ENCODE results near the gene ASB5.

ASB5 gene

DNA sequence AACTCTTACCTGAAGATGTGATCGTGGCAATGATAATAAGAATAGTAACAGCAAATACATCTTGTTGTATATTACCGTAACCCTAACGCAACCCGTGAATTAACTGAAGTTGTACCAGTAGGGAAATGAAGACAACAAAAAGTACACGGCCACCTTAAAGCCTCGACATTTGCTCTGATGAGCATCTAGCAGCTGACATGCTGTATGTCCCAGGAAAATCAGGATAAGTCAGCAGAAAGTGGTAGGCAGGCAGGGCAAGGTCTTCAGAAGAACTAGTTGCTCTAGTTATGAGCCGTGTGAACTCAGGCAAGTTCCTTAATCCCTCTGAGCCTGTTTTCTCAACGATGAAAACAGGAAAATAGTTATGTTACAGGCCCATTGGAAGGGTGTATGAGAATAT, 7.7 kb upstream of the ASB5 start:
- TF ChIP-seq ZFX (IDR thresholded peaks at IDR 0.05) = no peak
- TF ChIP-seq, protein P1, sequence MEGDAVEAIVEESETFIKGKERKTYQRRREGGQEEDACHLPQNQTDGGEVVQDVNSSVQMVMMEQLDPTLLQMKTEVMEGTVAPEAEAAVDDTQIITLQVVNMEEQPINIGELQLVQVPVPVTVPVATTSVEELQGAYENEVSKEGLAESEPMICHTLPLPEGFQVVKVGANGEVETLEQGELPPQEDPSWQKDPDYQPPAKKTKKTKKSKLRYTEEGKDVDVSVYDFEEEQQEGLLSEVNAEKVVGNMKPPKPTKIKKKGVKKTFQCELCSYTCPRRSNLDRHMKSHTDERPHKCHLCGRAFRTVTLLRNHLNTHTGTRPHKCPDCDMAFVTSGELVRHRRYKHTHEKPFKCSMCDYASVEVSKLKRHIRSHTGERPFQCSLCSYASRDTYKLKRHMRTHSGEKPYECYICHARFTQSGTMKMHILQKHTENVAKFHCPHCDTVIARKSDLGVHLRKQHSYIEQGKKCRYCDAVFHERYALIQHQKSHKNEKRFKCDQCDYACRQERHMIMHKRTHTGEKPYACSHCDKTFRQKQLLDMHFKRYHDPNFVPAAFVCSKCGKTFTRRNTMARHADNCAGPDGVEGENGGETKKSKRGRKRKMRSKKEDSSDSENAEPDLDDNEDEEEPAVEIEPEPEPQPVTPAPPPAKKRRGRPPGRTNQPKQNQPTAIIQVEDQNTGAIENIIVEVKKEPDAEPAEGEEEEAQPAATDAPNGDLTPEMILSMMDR (conservative IDR thresholded peaks at IDR 0.05) = no peak
- H3K27ac ChIP-seq = no peak overlapping the region

- TF ChIP-seq, protein P1 (conservative IDR thresholded peaks at IDR 0.05) = no peak
- no peak for TF ChIP-seq ZFX (IDR thresholded peaks at IDR 0.05)
- no peak overlapping the region for H3K27ac ChIP-seq
Measured at GRCh38 chr4:176274441-176274840, 5.4 kb upstream of the ASB5 start.

DNA sequence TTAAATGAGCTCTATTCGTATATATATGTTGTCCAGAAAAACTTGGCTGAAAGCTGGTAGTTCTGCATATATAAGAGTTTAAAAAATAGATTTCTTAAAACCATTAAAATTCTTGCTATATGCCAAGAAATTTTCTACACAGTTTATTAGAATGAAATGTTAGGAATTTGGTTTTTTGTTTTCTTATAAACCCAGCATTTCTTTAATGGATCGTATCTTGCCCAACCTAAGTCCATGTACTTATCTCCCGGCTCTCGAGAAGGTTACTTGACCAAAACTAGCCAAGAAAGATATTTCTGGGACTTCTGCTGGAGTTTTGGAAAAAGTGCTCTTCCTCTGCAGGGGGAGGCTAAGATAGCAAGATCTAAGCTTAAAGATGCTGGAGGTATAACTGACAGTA, 4.7 kb upstream of the ASB5 start:
- H3K27ac ChIP-seq = no peak overlapping the region
- no peak for TF ChIP-seq ZFX (IDR thresholded peaks at IDR 0.05)

- TF ChIP-seq, protein P1 (conservative IDR thresholded peaks at IDR 0.05) = no peak
- TF ChIP-seq ZFX (IDR thresholded peaks at IDR 0.05) = no peak
- H3K27ac ChIP-seq = no peak overlapping the region
Measured at GRCh38 chr4:176272799-176273198, 3.8 kb upstream of the ASB5 start.

DNA sequence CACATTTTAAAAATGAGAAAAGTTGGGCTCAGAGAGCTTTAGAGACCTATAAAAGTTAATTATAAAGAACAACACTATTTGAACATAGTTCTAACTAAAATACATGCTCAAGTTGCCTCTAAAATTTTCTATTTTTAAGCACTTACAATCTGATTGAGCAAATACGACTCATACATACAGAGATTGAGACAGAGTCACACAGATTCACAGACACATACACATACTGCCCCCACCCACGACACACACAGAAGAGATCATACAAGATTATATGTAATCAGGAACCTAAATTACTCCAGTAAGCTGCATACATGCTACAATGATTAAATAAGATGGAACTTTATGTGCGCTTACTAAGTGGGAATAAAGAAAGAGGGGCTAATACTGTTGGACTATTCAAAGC, 2.7 kb upstream of the ASB5 start:
- TF ChIP-seq ZFX (IDR thresholded peaks at IDR 0.05) = no peak
- TF ChIP-seq, protein P1 (conservative IDR thresholded peaks at IDR 0.05) = no peak
- no peak overlapping the region for H3K27ac ChIP-seq

- no peak overlapping the region for H3K27ac ChIP-seq
- TF ChIP-seq ZFX (IDR thresholded peaks at IDR 0.05) = no peak
- TF ChIP-seq, protein P1 (conservative IDR thresholded peaks at IDR 0.05) = no peak
Measured at GRCh38 chr4:176270669-176271068, 1.6 kb upstream of the ASB5 start.

DNA sequence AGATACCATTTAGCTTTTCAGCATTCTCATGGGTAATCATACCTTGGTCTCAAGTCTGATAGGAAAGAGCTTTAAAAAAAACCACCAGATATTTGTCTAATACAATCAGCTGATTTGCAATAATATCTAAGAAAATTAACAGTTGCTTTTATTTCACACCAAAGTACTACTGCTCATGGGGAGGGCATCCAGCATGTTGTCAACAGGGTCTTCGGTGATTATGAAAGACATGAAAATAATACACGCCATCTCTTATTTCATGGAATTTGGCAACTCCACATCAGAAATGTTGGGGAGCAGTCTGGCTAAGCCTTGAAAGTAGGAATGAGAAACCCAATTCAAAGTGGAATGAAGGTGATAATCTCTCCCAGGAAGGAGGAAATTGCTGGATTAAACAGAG, 3.0 kb downstream of the ASB5 start:
- no peak overlapping the region for H3K27ac ChIP-seq
- TF ChIP-seq ZFX (IDR thresholded peaks at IDR 0.05) = no peak
- TF ChIP-seq, protein P1 (conservative IDR thresholded peaks at IDR 0.05) = no peak

DNA sequence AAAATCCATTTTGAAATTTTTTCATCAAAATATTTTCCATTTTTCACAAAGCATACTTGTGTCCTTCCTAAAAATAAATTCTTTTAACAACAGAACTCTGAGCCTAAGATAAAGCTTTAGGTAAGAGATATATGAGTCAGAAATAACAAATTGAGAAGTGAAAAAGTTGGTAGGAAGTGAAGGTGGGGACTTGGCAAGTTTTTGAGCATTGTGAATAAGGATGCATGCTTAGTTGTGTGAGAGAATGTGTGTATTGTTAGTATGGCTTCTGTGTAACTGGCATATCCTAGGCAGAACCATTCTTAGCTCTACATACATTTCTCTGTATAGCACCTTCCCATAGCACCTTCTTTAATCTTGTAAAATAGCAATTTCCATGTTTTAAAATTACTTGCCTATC, 6.8 kb downstream of the ASB5 start:
- no peak for TF ChIP-seq ZFX (IDR thresholded peaks at IDR 0.05)
- TF ChIP-seq, protein P1 (conservative IDR thresholded peaks at IDR 0.05) = no peak
- H3K27ac ChIP-seq = no peak overlapping the region

All from C4-2B (cell line).